ENCODE data around the gene ASPHD1.
A peak's percentile ranks its signal among the peaks of the same experiment; 100 is the strongest.

Gene ASPHD1

GRCh38 chr16:29893553-29893952 lies 6.7 kb upstream of the ASPHD1 start:
- H3K4me3 ChIP-seq (ENCODE audit: low read depth, low read length), result no peak overlapping the region
- TF ChIP-seq, protein P1, sequence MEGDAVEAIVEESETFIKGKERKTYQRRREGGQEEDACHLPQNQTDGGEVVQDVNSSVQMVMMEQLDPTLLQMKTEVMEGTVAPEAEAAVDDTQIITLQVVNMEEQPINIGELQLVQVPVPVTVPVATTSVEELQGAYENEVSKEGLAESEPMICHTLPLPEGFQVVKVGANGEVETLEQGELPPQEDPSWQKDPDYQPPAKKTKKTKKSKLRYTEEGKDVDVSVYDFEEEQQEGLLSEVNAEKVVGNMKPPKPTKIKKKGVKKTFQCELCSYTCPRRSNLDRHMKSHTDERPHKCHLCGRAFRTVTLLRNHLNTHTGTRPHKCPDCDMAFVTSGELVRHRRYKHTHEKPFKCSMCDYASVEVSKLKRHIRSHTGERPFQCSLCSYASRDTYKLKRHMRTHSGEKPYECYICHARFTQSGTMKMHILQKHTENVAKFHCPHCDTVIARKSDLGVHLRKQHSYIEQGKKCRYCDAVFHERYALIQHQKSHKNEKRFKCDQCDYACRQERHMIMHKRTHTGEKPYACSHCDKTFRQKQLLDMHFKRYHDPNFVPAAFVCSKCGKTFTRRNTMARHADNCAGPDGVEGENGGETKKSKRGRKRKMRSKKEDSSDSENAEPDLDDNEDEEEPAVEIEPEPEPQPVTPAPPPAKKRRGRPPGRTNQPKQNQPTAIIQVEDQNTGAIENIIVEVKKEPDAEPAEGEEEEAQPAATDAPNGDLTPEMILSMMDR (conservative IDR thresholded peaks at IDR 0.05; ENCODE audit: low read depth, low read length), result no peak
- DNase-seq (ENCODE audit: low read depth), result no peak

- no peak for DNase-seq (ENCODE audit: low read depth)
- H3K4me3 ChIP-seq (ENCODE audit: low read depth, low read length), result no peak overlapping the region
- TF ChIP-seq, protein P1 (conservative IDR thresholded peaks at IDR 0.05; ENCODE audit: low read depth, low read length), result no peak
These were observed 5.9 kb upstream of the ASPHD1 start for GRCh38 chr16:29894352-29894751.

- H3K4me3 ChIP-seq (ENCODE audit: low read depth, low read length), result no peak overlapping the region
- TF ChIP-seq, protein P1 (conservative IDR thresholded peaks at IDR 0.05; ENCODE audit: low read depth, low read length), result no peak
- DNase-seq (ENCODE audit: low read depth), result no peak
These were observed 3.4 kb upstream of the ASPHD1 start for GRCh38 chr16:29896841-29897240.

DNA sequence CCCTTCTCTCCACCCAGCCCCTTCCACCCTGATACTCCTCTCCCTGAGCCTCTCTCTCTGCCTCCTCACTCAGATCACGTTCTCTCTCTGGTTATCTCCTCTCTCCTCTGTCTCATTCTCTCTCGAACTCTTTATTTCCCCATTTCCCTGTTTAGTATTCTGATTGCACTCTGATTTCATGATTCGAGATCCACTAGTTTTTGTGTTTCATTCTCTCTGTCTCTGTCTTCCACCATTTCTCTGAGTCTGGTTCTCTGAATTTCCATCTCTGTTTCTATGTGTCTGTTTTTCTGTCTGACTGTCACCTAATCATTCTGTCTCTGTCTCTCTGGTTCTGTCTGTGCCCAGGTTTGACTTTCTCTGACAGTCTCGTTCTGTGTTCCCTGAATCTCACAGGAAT lies 3.0 kb upstream of the ASPHD1 start:
- DNase-seq (ENCODE audit: low read depth), result no peak
- TF ChIP-seq, protein P1 (conservative IDR thresholded peaks at IDR 0.05; ENCODE audit: low read depth, low read length), result no peak
- no peak overlapping the region for H3K4me3 ChIP-seq (ENCODE audit: low read depth, low read length)

DNA sequence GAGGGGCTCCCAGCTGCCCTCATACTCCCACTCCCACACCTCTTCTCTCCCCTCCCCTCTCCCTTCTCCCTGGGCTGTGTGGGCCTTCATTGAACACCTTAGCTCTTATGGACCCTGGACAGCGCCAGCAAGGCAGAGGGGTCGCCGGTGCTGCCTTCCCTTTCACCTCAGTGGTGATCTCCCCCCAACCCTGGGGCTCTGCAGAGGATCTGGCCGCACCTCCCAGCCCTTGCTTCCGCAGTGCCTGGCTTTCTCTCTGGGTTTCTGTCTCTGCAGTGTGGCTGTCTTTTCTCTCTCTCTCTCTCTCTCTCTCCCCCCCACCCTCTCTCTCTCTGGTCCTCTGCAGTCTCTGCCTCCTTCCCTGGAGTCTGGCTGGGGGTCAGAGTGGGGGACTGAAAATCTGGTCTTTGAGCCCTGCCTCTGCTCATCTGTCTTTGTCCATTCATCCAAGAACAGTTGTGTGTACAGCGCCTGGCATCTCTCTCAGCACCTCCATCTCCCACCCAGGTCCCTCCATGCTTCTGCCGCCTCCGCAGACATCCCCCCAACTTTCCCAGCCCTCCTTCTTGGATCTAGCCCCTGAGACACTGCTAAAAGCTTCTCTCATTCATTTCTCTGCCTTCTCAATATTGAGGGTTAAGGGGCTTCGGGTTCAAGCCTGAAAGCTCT lies 2.0 kb upstream of the ASPHD1 start:
- peak overlapping the region; percentile 57 for H3K4me3 ChIP-seq (ENCODE audit: low read depth, low read length)
- DNase-seq (ENCODE audit: low read depth), result no peak
- TF ChIP-seq, protein P1 (conservative IDR thresholded peaks at IDR 0.05; ENCODE audit: low read depth, low read length), result no peak

DNA sequence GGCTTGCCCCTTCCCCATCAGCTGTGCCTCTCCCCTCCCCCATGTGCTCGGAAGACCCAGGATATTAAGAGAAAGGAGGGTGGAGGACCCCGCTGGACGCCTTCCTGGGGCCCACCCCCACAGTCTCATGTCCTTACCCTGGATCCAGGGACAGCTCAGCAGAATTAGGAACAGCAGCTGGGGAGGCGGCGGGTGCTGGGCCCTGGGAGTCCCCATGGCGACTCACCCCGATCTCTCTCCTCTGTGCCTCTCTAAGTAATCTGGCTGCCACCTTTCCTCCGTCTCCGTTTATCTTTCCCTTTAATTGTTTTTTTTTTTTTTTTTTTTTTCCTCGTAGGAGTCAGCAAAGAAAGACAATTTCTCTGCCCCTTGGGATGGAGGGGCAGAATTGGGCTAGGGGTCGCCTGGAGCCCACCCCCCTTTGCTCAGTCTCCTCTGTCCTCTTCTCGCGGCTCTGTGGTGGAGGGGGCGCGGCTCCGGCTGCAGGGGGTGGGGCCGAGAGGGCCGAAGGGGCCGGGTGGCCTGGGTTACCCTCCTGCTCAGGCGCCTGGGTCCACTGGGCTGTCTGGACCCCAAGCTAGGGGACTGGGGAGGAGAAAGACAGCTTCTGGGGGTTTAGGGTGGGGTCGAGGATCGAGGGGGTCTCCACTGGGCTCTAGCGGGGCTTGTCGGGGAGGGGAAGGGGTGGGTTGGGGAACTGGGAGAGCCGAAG lies 1.3 kb upstream of the ASPHD1 start:
- peak overlapping the region; percentile 57 for H3K4me3 ChIP-seq (ENCODE audit: low read depth, low read length)
- TF ChIP-seq, protein P1 (conservative IDR thresholded peaks at IDR 0.05; ENCODE audit: low read depth, low read length), result no peak
- DNase-seq (ENCODE audit: low read depth), result no peak

Data from choroid plexus epithelial cell (primary cell).